RPMI7951 (cell line): ENCODE data around the gene NCSTN. TPM values are rescaled to one million over a fixed set of nuclear protein-coding genes. Genes with fewer than 3 reads are reported as not detected.
"Not testable (repeated sequence)": the region's sequence is repeated elsewhere in the genome, so short reads cannot be mapped to it uniquely, and the experiment has no call there.

Experiments
- DNase-seq: peaks from one replicate; pipeline ENCODE4 v3.0.0-alpha.2; 2012; ENCODE audit warnings: low read depth
- total RNA-seq: library from RNA; depleted of rRNA; stranded (reverse); fragments of >200 nt; shearing (Covaris generic); gene quantifications from 2 replicates; pipeline ENCODE4 v1.2.3, GENCODE V29; 2014

The NCSTN gene
- total RNA-seq, 1 experiment from 2014 or later = 88.6 TPM

DNA sequence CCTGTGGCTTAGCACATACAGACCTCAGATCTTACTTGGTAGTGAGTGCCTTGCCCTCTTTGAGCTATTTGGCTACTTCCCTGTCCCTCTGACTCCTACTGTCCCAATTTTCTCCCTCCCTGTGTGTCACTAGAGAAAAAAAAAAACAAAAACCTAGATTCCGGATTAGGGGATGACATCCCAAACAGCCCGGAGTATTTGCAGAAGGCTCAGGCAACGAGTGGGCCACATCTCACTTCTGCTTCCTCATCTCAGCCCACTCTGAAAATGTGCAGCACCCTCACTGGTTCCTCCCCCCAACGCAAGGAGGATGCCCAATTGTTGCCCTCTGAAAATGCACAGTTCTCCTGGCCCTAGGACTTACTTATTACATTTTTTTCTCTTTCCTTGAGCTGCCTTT is 28.6 kb downstream of the NCSTN start:
- no peak for DNase-seq

DNA sequence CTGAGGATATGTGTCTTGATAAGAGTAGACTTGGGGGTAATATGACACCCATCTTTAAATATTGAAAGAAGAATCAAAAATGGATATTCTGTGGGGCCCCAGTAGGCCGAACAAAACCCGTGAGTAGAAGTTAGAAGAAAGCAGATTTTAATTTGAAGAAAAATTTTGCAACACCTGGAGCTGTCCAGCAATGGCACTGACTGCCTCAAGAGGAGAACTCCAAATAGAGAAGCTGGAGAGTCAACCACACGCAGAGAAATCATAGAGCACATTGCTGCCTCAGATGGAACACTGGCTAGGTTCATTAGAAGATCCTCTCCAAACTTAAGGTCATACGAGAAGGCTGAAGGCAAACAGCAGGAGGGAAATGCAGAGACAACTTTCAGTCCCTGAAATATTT is 30.5 kb downstream of the NCSTN start:
- no peak for DNase-seq

DNA sequence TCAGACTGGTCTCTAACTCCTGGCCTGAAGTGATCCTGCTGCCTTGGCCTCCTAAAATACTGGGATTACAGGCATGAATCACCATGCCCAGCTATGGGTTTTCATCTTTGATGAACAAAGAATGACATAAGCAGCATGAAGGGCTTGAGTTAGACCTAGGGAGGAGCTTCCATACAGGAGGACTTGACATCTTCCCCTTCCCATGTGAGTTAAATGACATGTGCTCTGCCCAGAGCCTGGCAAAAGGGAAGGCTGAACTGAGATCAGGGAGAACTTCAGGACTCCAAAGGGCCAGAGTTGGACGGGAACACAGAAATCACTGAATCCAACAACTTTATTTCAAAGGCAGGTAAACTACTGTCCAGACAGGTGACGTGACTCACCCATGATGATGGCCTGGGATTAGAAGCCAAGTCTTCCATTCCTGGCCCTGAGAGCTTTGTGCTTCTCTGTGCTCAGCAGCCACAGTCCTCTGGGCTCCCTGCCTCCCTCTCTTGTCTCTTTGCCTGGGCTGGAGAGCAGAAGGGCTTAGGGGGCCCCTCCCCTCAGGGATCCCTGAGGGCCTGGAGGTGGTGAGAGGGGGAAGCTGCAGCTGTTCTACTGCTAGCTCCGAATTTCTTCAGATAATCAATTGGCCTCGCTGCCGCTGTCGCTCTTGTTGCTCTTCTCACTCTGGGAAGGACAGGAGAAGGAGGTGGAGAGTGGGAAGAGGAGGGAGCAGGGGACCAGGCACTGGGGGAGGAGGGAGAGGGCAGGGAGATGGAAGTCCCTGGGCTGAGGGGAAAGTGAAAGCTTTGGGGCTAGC is 31.3 kb downstream of the NCSTN start:
- no peak for DNase-seq

DNA sequence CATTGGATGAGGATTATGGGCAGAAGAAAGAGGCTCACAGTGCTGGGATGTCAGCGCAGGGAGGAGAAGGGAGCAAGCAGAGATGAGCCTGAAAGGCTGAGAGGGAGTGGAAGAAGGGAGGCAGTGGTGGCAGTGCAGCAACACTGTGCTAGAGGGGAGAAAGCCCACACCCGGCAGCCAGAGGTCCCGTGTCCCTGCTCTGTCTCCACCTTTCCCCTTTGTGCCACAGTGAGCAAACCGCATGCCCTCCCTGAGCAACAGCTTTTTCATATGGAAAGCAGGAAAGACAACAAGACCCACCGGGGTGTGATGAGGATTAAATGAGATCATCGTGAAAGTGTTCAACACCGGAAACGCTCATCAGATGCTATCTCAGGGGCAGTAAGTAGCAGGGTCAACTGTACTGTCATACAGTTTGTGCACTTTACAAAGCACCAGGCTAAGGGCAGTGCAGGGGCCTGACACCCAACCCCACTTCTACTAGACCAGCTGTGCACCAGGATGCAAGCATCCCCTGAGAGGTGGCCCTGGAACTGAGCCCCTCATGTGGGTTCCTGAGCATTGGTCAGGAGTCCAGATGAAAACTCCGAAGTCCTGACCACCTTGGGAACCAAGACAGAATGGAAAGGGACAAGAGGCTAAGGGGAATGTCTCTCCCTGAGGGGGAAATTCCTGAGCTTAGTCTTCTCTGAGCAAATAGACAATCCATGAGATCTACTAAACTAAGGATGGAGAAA is 32.8 kb downstream of the NCSTN start:
- DNase-seq = peak; percentile 53

DNA sequence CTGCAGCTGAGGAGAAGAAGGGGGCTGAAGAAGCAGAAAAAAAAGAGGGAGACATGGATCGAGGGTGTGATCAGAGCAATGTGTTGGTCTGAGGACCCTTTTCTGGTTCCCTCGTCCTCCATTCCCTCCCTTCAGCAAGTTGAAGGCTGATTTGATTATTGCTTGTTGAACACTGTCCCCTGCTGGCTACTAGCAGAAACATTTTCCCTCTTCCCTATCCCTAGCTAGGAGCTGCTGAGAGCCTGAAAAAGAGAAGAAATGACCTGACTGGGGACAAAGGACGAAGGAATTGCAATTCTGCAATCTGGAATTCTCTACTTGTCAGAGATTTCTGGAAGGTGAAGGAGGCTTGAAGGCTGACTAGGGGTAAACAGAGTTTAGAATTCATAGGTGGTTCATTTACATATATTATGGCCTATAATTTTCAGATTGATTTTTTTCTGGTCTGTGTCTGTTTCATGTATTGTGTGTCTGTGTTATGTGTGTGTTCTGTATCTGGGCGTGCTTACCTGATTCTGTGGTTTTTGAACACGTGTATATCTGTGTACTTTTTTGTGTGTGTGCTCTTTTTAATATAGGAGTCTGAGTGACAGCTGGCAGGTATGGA is 33.4 kb downstream of the NCSTN start:
- DNase-seq = peak; percentile 62

DNA sequence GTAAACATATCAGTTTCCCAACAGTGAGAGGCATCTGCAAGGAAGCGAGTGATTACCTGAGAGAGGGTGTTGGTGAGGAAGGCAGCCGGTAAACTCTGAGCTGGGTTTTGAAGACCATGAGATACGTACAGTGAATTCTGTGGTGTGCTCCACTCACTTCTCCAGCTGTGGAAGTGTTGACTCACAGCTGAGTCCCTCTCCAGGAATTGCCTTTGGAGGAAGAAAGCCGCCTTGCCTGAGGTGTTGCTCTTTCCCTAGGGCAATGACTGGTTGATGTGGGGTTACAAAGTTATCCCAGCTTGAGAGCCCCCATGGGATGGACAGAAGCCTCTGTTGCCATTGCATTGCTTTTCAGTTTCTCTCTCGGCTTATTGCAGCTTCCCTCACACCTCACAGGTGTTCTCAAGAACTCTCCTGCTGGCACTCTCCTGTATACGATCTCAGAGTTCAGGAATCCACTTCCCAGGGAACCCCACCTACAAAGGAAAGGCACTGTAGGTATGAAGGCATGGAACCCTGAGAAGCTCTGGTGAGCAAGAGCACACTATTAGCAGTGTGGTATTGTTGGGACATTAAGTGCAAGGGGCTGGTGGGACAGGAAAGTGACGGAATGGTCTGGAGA is 34.5 kb downstream of the NCSTN start:
- peak; percentile 52 for DNase-seq

DNA sequence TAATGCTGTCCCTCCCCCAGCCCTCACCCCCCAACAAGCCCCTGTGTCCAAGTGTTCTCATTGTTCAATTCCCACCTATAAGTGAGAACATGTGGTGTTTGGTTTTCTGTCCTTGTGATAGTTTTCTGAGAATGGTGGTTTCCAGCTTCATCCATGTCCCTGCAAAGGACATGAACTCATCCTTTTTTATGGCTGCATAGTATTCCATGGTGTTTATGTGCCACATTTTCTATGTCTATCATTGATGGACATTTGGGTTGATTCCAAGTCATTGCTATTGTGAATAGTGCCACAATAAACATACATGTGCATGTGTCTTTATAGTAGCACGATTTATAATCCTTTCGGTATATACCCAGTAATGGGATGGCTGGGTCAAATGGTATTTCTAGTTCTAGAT is 41.6 kb downstream of the NCSTN start:
- not testable (repeated sequence) for DNase-seq

DNA sequence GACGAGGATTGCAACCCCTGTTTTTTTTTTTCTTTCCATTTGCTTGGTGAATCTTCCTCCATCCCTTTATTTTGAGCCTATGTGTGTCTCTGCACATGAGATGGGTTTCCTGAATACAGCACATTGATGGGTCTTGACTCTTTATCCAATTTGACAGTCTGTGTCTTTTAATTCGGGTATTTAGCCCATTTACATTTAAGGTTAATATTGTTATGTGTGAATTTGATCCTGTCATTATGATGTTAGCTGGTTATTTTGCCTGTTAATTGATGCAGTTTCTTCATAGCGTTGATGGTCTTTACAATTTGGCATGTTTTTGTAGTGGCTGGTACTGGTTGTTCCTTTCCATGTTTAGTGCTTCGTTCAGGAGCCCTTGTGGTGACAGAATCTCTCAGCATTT is 45.2 kb downstream of the NCSTN start:
- not testable (repeated sequence) for DNase-seq

DNA sequence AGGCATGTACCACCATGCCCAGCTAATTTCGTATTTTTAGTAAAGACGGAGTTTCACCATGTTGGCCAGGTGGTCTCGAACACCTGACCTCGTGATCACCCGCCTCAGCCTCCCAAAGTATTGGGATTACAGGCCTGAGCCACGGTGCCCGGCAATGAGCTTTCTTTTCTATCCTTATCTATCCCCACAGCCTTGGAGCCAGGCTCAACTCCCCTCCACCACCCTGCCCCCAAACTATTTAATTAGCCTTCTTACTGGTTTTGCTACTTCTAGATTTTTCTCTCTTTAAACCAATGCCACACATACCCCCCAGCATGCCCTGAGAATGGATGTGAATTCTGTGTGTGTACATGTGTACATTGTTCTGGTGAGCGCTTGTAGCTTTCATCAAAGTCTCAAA is 51.5 kb downstream of the NCSTN start:
- DNase-seq = no peak

DNA sequence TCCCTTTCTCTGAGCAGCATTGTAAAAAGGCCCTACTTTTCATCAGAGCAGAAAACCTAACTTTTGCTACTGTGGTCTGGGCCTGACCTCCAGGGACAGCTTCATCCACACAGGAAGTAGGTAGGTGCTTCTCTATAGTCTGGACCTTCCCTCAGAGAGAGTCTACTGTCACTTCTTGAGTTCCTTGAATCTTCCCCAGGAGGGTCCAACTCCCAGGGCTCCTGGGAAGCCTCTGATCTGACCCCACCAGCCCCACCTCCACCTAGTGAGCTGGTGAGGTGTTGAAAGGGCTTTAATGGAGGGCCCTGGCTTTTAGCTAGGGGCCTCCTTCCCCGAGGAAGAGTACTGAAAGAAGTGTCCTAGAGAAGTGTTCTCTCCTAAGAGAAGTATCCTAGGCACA is 54.5 kb downstream of the NCSTN start:
- DNase-seq = no peak

DNA sequence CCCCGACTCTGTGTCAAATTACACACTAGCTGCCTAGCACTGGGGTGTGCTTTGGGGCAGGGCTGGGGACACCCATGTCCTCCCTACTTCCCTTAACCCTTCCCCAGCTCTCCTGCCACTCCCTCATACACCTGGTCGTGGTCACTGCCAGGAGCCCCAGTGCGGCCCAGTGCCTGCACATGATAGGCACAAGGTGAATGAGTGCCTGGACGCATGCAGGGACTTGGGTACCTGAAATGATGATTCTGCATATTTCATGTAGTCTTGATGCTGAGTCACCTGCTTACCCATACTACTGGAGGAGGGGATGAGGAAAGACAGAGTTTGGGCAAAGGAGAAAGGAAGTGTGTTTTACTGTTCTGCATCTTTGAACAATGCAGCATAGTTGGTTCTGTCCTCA is 55.6 kb downstream of the NCSTN start:
- DNase-seq = no peak

DNA sequence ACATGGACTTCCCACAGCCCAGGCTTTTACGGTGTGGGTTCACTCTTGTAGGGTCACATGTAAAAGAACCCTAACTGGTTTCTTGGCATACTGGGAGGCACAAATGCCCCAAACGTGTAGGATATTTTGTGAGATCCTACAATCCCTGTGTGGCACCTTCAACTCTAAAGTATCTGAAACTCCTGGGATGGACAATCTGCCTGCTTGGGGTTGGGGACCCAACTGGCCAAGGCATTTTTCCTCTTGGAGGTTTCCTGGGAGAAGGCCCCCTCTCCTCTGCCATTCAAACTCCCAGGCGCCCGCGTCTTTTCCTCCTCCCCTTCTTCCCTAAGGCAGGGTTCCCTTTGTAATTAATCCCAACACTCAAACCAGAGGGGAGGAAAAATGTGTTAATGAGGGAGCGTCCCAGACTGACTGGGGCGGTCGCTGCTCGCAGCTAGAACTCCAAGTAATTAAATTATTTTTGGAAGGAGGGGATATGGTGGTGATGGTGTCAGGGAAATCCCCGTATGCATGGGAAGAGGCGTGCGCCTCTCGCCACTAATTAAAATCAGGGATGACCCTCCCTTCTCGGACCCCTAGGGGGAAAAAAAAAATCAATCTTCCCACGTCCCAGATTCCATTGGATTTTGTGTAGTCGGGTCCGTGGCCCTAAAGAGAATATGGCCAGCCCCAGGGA is 56.5 kb downstream of the NCSTN start:
- DNase-seq = no peak

DNA sequence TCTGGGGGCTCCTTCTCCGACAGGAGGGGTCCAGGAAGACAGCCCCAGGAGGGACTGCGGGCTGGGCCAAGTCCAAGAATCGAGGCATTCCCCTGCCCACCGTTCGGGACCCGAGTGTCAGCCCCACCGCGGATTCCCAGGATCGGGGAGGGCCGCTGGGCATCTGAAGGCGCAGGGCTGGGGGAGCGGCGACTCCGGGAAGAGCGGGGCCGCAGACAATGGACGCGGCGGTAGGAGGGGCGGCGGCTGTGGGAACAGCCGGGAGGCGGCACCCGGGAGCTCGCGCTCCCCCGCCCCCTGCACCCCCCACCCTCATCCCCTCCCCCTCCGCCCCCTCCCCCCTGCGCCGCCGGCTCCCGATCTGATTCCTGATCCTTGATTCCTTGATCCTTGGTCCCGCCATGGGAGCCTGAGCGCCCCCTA is 57.1 kb downstream of the NCSTN start, which contains the start of gene VANGL2:
TSS of gene VANGL2 (plus strand) at position 342 of the 423 bp plus-strand sequence. CDS start 15,274 bp downstream, outside the sequence.
- peak; percentile 13 for DNase-seq

DNA sequence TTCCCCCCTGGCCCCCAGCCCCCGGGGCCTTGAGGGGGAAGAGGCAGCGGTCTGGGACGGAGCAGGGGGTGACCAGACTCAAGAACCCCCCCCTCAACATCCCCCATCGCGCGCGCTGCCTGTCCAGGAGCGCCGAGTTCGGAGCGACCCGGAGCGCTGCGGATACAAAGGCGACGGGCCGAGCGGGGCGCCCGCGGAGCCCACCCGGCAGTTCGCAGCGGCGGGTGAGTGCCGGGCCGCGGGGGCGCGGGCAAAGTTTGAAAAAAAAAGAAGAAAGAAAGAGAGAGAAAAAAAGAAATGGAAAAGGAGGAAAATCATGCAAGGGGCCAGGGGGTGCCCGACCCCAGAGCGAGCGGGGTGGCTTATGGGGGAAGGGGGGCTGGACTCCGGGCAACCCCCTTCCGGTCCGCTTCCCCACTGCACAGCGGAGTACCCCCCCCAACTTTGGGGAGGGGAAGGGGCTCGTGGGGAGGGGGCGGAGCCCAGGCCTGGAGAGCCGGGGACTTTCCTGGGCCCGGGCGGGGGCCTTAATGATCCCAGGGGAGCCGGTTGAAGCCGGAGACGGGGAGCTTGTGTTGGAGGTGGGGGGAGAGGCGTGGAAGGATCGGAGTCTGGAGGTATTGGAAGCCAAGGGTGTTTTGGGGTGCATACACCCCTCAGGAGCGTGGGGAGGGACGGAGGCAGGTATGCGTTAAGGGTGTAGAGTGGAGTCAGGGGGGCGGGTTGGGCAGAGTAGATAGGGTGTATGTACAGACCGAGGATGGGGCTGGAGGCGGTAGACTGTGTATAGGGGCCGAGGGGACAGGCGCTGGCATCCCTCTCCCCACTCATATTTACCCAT is 57.7 kb downstream of the NCSTN start:
- DNase-seq = no peak

DNA sequence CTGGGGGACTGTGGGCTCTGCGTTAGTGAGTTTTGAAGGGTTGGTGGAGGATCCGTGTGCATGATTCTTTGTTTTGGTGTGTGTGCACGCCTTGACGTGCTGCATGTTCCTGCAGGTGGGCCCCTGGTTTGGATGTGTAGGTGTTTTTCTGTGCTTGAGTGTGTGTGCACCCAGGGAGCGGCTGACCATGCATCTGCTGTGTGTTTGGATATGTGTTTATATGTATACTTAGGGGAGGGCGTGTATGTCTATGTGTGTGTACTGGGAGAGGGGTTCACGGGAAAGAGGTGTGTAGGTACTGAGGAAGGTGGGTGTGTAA is 58.3 kb downstream of the NCSTN start:
- DNase-seq = no peak

DNA sequence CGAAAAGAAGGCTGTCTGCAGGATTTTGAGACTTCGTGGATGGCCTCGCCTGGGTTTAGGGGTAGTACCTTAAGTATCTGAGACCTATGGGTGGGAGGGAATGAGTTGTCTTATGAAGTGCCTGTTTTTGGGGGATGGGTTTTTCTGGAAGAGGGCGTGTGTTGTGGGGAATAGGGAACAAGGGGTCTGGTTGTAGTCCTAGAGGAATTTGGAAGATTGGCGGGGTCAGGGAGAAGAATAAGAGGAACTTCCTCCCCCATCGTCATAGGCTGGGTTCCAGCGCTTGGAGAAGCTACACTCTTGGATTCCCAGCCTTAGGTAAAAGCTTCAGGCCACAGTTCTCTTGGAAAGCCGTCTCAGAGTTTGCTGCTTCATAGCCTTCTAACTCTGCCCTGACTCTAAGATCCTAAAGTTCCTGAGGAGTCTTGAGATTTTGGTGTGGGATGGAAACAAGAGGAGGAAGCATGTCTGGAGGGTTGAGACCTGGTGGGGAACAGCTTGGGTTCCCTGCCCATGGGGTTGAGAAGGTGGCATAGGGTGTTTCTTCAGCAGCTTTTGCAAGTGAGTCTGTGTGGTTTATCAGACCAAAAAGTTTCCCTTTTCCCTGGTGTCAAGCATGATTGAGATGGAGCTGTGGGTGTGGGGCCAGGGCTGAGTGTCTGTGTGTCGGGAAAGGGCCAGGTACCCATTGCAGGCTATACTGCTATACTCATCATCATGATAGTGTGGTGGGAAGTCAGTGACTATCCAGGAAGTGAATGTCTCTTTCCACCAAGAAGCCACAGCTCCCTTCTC is 59.0 kb downstream of the NCSTN start:
- DNase-seq = no peak

DNA sequence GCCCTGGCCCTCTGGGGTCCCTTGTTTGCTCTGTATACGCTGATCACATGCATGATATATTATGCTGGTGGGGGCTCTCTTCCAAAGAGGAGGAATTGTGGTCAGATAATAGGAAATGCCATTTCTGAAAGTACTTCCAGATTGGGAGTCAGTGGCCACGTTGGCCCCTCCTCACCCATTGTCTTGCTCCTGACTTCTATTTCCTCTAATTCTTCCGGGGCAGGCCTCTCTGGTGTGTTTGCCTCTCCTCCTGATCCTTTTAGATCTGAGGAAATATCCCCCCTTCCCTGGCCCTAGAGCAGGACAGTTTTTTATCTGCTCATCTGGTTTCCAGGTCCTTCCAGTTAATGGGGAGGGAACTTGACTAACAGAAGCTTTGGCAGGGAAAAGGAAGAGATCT is 60.1 kb downstream of the NCSTN start:
- DNase-seq = no peak

DNA sequence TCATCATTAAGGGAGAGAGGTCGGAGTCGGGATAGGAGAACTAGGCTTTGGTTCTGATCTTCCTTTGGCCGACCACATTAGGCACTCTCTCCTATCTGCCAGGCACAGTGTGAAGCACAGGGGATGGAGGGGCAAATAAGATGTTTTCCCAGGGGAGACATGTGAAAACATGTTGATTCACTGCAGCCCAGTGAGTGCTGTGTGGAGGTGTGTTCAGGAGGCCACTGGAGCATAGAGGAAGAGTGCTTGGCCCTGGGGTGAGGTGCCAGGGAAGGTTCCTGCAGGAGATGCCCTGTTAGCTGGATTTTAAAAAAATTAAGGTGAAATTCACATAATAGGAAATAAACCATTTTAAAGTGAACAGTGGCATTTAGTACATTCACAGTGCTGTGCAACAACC is 60.9 kb downstream of the NCSTN start:
- DNase-seq = no peak

DNA sequence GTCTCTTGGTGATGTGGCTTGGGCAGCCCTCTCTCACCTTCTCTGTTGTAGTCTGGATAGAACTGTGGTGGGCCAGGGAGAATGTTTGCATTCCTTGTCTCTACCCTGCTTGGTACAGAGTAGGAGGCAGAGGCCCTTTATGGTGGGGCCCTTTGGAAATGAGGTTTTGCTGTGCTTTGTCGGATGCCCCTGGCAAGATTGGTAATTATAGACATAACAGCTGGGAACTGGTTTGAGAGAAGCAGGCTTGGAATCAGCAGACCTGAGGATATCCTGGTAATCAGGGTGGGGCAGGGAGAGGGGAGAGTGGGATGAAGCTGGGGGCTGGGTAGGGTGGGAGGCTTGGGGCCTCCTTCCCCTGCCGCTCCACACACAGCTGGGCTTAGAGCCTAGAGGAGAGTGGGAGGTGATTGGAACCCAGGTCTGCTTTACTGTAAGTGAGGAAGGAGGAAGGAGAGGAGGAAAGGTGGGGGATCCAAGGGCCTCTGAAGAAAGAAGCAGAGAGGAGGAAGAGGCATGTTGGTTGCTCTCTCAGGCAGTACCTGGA is 62.2 kb downstream of the NCSTN start:
- DNase-seq = no peak
